ENCODE data around the gene NME1.

NME1 gene

GRCh38 chr17:51124640-51125503, 28.5 kb upstream of the NME1 start:
- H3K27ac Mint-ChIP-seq, result no peak overlapping the region
- H3K36me3 Mint-ChIP-seq (ENCODE audit: low read depth), result no peaks in the 10 kb centered on the region
- H3K27me3 Mint-ChIP-seq (ENCODE audit: low read depth), result no peaks in the 10 kb centered on the region
- DNase-seq (ENCODE audit: low spot score), result no peak
- H3K4me1 Mint-ChIP-seq (ENCODE audit: low read depth), result peaks cover 12% of the 10 kb centered on the region
- H3K9me3 Mint-ChIP-seq, result no peaks in the 10 kb centered on the region
- H3K4me3 Mint-ChIP-seq, result no peak overlapping the region

GRCh38 chr17:51128076-51128475, 25.3 kb upstream of the NME1 start:
- Mint-ChIP-seq H3K36me3 (ENCODE audit: low read depth) (no peaks in the 10 kb centered on the region), H3K9me3 (no peaks in the 10 kb centered on the region), H3K4me3 (no peak overlapping the region), H3K27me3 (ENCODE audit: low read depth) (no peaks in the 10 kb centered on the region), H3K4me1 (ENCODE audit: low read depth) (peaks cover 5% of the 10 kb centered on the region), H3K27ac (no peak overlapping the region)
- DNase-seq (ENCODE audit: low spot score), result no peak

- Mint-ChIP-seq H3K27me3 (ENCODE audit: low read depth) (no peaks in the 10 kb centered on the region), H3K36me3 (ENCODE audit: low read depth) (no peaks in the 10 kb centered on the region), H3K27ac (no peak overlapping the region), H3K9me3 (no peaks in the 10 kb centered on the region), H3K4me1 (ENCODE audit: low read depth) (peaks cover 9% of the 10 kb centered on the region), H3K4me3 (no peak overlapping the region)
- no peak for DNase-seq (ENCODE audit: low spot score)
Measured at GRCh38 chr17:51132964-51133319, 20.4 kb upstream of the NME1 start.

GRCh38 chr17:51133365-51133764, 20.0 kb upstream of the NME1 start:
- Mint-ChIP-seq H3K4me3 (no peak overlapping the region), H3K9me3 (no peaks in the 10 kb centered on the region), H3K27me3 (ENCODE audit: low read depth) (no peaks in the 10 kb centered on the region), H3K4me1 (ENCODE audit: low read depth) (peaks cover 9% of the 10 kb centered on the region), H3K27ac (no peak overlapping the region), H3K36me3 (ENCODE audit: low read depth) (no peaks in the 10 kb centered on the region)
- DNase-seq (ENCODE audit: low spot score), result no peak

GRCh38 chr17:51135956-51136355, 17.4 kb upstream of the NME1 start:
- Mint-ChIP-seq H3K27ac (no peak overlapping the region), H3K36me3 (ENCODE audit: low read depth) (no peaks in the 10 kb centered on the region), H3K9me3 (no peaks in the 10 kb centered on the region), H3K4me1 (ENCODE audit: low read depth) (peaks cover 9% of the 10 kb centered on the region), H3K4me3 (no peak overlapping the region), H3K27me3 (ENCODE audit: low read depth) (no peaks in the 10 kb centered on the region)
- DNase-seq (ENCODE audit: low spot score), result no peak

- DNase-seq (ENCODE audit: low spot score), result no peak
- Mint-ChIP-seq H3K4me3 (no peak overlapping the region), H3K36me3 (ENCODE audit: low read depth) (no peaks in the 10 kb centered on the region), H3K27ac (no peak overlapping the region), H3K9me3 (no peaks in the 10 kb centered on the region), H3K4me1 (ENCODE audit: low read depth) (peaks cover 4% of the 10 kb centered on the region), H3K27me3 (ENCODE audit: low read depth) (no peaks in the 10 kb centered on the region)
Measured at GRCh38 chr17:51142597-51142996, 10.8 kb upstream of the NME1 start.

- Mint-ChIP-seq H3K4me1 (ENCODE audit: low read depth) (peaks cover 4% of the 10 kb centered on the region), H3K9me3 (no peaks in the 10 kb centered on the region), H3K4me3 (no peak overlapping the region), H3K36me3 (ENCODE audit: low read depth) (no peaks in the 10 kb centered on the region), H3K27ac (no peak overlapping the region), H3K27me3 (ENCODE audit: low read depth) (no peaks in the 10 kb centered on the region)
- DNase-seq (ENCODE audit: low spot score), result no peak
Measured at GRCh38 chr17:51144266-51145022, 8.9 kb upstream of the NME1 start.

GRCh38 chr17:51147650-51148049, 5.7 kb upstream of the NME1 start:
- peak; percentile 16 for DNase-seq (ENCODE audit: low spot score)

GRCh38 chr17:51149163-51149562, 4.2 kb upstream of the NME1 start:
- H3K4me3 Mint-ChIP-seq, result no peak overlapping the region
- no peaks in the 10 kb centered on the region for H3K36me3 Mint-ChIP-seq (ENCODE audit: low read depth)

More at GRCh38 chr17:51147650-51148049, 5.7 kb upstream of the NME1 start:
- H3K4me1 Mint-ChIP-seq (ENCODE audit: low read depth), result peaks cover 6% of the 10 kb centered on the region
- H3K36me3 Mint-ChIP-seq (ENCODE audit: low read depth), result no peaks in the 10 kb centered on the region
- H3K27me3 Mint-ChIP-seq (ENCODE audit: low read depth), result no peaks in the 10 kb centered on the region
- no peak overlapping the region for H3K27ac Mint-ChIP-seq
- no peak overlapping the region for H3K4me3 Mint-ChIP-seq
- no peaks in the 10 kb centered on the region for H3K9me3 Mint-ChIP-seq

GRCh38 chr17:51150932-51151331, 2.4 kb upstream of the NME1 start:
- no peaks in the 10 kb centered on the region for H3K9me3 Mint-ChIP-seq
- no peak overlapping the region for H3K4me3 Mint-ChIP-seq
- DNase-seq (ENCODE audit: low spot score), result no peak
- no peaks in the 10 kb centered on the region for H3K27me3 Mint-ChIP-seq (ENCODE audit: low read depth)
- peaks cover 6% of the 10 kb centered on the region for H3K36me3 Mint-ChIP-seq (ENCODE audit: low read depth)
- peaks cover 11% of the 10 kb centered on the region for H3K4me1 Mint-ChIP-seq (ENCODE audit: low read depth)
- H3K27ac Mint-ChIP-seq, result no peak overlapping the region

More at GRCh38 chr17:51149163-51149562, 4.2 kb upstream of the NME1 start:
- H3K27me3 Mint-ChIP-seq (ENCODE audit: low read depth), result no peaks in the 10 kb centered on the region
- H3K9me3 Mint-ChIP-seq, result no peaks in the 10 kb centered on the region
- H3K4me1 Mint-ChIP-seq (ENCODE audit: low read depth), result peaks cover 6% of the 10 kb centered on the region
- no peak overlapping the region for H3K27ac Mint-ChIP-seq
- no peak for DNase-seq (ENCODE audit: low spot score)

GRCh38 chr17:51152766-51153209, 571 bp upstream of the NME1 start:
- DNase-seq (ENCODE audit: low spot score), result peak; percentile 16
- H3K36me3 Mint-ChIP-seq (ENCODE audit: low read depth), result peaks cover 18% of the 10 kb centered on the region
- H3K27ac Mint-ChIP-seq, result no peak overlapping the region
- no peaks in the 10 kb centered on the region for H3K27me3 Mint-ChIP-seq (ENCODE audit: low read depth)
- H3K4me1 Mint-ChIP-seq (ENCODE audit: low read depth), result peaks cover 13% of the 10 kb centered on the region
- H3K9me3 Mint-ChIP-seq, result no peaks in the 10 kb centered on the region
- H3K4me3 Mint-ChIP-seq, result no peak overlapping the region

- Mint-ChIP-seq H3K27ac (no peak overlapping the region), H3K27me3 (ENCODE audit: low read depth) (no peaks in the 10 kb centered on the region)
Measured at GRCh38 chr17:51154176-51154575, 817 bp downstream of the NME1 start.

GRCh38 chr17:51155416-51155815, 2.1 kb downstream of the NME1 start:
- no peak for DNase-seq (ENCODE audit: low spot score)
- peaks cover 13% of the 10 kb centered on the region for H3K4me1 Mint-ChIP-seq (ENCODE audit: low read depth)
- H3K27ac Mint-ChIP-seq, result no peak overlapping the region
- no peaks in the 10 kb centered on the region for H3K9me3 Mint-ChIP-seq
- peaks cover 28% of the 10 kb centered on the region for H3K36me3 Mint-ChIP-seq (ENCODE audit: low read depth)
- peak overlapping the region; percentile 39 for H3K4me3 Mint-ChIP-seq
- no peaks in the 10 kb centered on the region for H3K27me3 Mint-ChIP-seq (ENCODE audit: low read depth)

More at GRCh38 chr17:51154176-51154575, 817 bp downstream of the NME1 start:
- no peaks in the 10 kb centered on the region for H3K9me3 Mint-ChIP-seq
- peaks cover 20% of the 10 kb centered on the region for H3K36me3 Mint-ChIP-seq (ENCODE audit: low read depth)
- H3K4me1 Mint-ChIP-seq (ENCODE audit: low read depth), result peaks cover 13% of the 10 kb centered on the region
- DNase-seq (ENCODE audit: low spot score), result no peak
- no peak overlapping the region for H3K4me3 Mint-ChIP-seq

GRCh38 chr17:51159604-51160003, 6.2 kb downstream of the NME1 start:
- H3K36me3 Mint-ChIP-seq (ENCODE audit: low read depth), result peaks cover 49% of the 10 kb centered on the region
- H3K4me1 Mint-ChIP-seq (ENCODE audit: low read depth), result peaks cover 10% of the 10 kb centered on the region
- no peaks in the 10 kb centered on the region for H3K9me3 Mint-ChIP-seq
- H3K27me3 Mint-ChIP-seq (ENCODE audit: low read depth), result no peaks in the 10 kb centered on the region
- no peak for DNase-seq (ENCODE audit: low spot score)
- H3K4me3 Mint-ChIP-seq, result no peak overlapping the region
- no peak overlapping the region for H3K27ac Mint-ChIP-seq

Data from T-helper 2 cell treated with Interferon-gamma antibody and Interleukin-4, amounts not matched to agents 5 μg/mL and 100 μg/mL, for 36 hours (primary cell).